ENCODE results near the gene POLDIP3.
"Not testable (repeated sequence)": the region's sequence is repeated elsewhere in the genome, so short reads cannot be mapped to it uniquely, and the experiment has no call there.

Gene POLDIP3

GRCh38 chr22:42577623-42578240 lies 37.0 kb downstream of the POLDIP3 start:
- H3K27ac ChIP-seq = no peak overlapping the region
- TF ChIP-seq CTCF (IDR thresholded peaks at IDR 0.05) (no peak), ZFX (IDR thresholded peaks at IDR 0.05; ENCODE audit: borderline replicate concordance) (no peak)

GRCh38 chr22:42577141-42577540 lies 37.5 kb downstream of the POLDIP3 start:
- H3K27ac ChIP-seq = not testable (repeated sequence)

- not testable (repeated sequence) for H3K27ac ChIP-seq
Measured at GRCh38 chr22:42575996-42576574, 38.6 kb downstream of the POLDIP3 start.

- H3K27ac ChIP-seq = not testable (repeated sequence)
Measured at GRCh38 chr22:42574468-42574867, 40.2 kb downstream of the POLDIP3 start.

GRCh38 chr22:42574046-42574445 lies 40.6 kb downstream of the POLDIP3 start:
- H3K27ac ChIP-seq = not testable (repeated sequence)

GRCh38 chr22:42571068-42571467 lies 43.6 kb downstream of the POLDIP3 start:
- not testable (repeated sequence) for H3K27ac ChIP-seq

- H3K27ac ChIP-seq = not testable (repeated sequence)
Measured at GRCh38 chr22:42570580-42570979, 44.1 kb downstream of the POLDIP3 start.

- not testable (repeated sequence) for H3K27ac ChIP-seq
Measured at GRCh38 chr22:42567950-42568349, 46.7 kb downstream of the POLDIP3 start.

GRCh38 chr22:42565956-42566355 lies 48.7 kb downstream of the POLDIP3 start:
- no peak for TF ChIP-seq ZFX (IDR thresholded peaks at IDR 0.05; ENCODE audit: borderline replicate concordance)
- TF ChIP-seq CTCF (IDR thresholded peaks at IDR 0.05) = no peak
- H3K27ac ChIP-seq = no peak overlapping the region

- TF ChIP-seq CTCF (IDR thresholded peaks at IDR 0.05) (no peak), ZFX (IDR thresholded peaks at IDR 0.05; ENCODE audit: borderline replicate concordance) (no peak)
- H3K27ac ChIP-seq = no peak overlapping the region
Measured at GRCh38 chr22:42564699-42565098, 50.0 kb downstream of the POLDIP3 start.

- not testable (repeated sequence) for H3K27ac ChIP-seq
Measured at GRCh38 chr22:42563943-42564342, 50.7 kb downstream of the POLDIP3 start.

- peak overlapping the region; percentile 5; the same call in 1 of the 2 replicates for H3K27ac ChIP-seq
- no peak for TF ChIP-seq CTCF (IDR thresholded peaks at IDR 0.05)
- TF ChIP-seq ZFX (IDR thresholded peaks at IDR 0.05; ENCODE audit: borderline replicate concordance) = no peak
Measured at GRCh38 chr22:42562684-42563083, 52.0 kb downstream of the POLDIP3 start.
